Activated naive CD8-positive, alpha-beta T cell treated with anti-CD3 and anti-CD28 coated beads for 36 hours (primary cell): ENCODE data around the gene YWHAE. TPM values are rescaled to one million over a fixed set of nuclear protein-coding genes. Genes with fewer than 3 reads are reported as not detected.
"Not testable (repeated sequence)": the region's sequence is repeated elsewhere in the genome, so short reads cannot be mapped to it uniquely, and the experiment has no call there.

Experiments
- DNase-seq: peaks from one replicate; pipeline ENCODE4 v3.0.0; 2021
- H3K27ac Mint-ChIP-seq: one replicate; pipeline ENCODE4 v1.8.0; 2022; ENCODE audit warnings: mild to moderate bottlenecking, moderate library complexity, mixed read lengths
- H3K27me3 Mint-ChIP-seq: one replicate; pipeline ENCODE4 v1.8.0; 2022; ENCODE audit warnings: mild to moderate bottlenecking, mixed read lengths
- H3K36me3 Mint-ChIP-seq: one replicate; pipeline ENCODE4 v1.8.0; 2021; ENCODE audit warnings: mild to moderate bottlenecking, mixed read lengths
- H3K4me1 Mint-ChIP-seq: one replicate; pipeline ENCODE4 v1.8.0; 2021; ENCODE audit warnings: mixed read lengths
- H3K4me3 Mint-ChIP-seq: one replicate; pipeline ENCODE4 v1.8.0; 2022; ENCODE audit warnings: mild to moderate bottlenecking, moderate library complexity, mixed read lengths
- H3K9me3 Mint-ChIP-seq: one replicate; pipeline ENCODE4 v1.8.0; 2022; ENCODE audit warnings: mixed read lengths
- total RNA-seq, 2 experiments: library from RNA; stranded (reverse); gene quantifications; one replicate each; pipeline ENCODE4 v1.2.3, GENCODE V29; 2021

The YWHAE gene
- total RNA-seq, 2 experiments from 2014 or later, result 550 to 555 TPM

GRCh38 chr17:1420981-1421380 is 21.0 kb upstream of the YWHAE start:
- DNase-seq, result no peak
- Mint-ChIP-seq H3K36me3 (peaks cover 19% of the 10 kb centered on the region), H3K9me3 (no peaks in the 10 kb centered on the region), H3K27ac (no peak overlapping the region), H3K27me3 (no peaks in the 10 kb centered on the region), H3K4me3 (no peak overlapping the region), H3K4me1 (peaks cover 15% of the 10 kb centered on the region)

GRCh38 chr17:1420163-1420562 is 20.1 kb upstream of the YWHAE start:
- Mint-ChIP-seq H3K4me1 (peaks cover 15% of the 10 kb centered on the region), H3K9me3 (no peaks in the 10 kb centered on the region)

DNA sequence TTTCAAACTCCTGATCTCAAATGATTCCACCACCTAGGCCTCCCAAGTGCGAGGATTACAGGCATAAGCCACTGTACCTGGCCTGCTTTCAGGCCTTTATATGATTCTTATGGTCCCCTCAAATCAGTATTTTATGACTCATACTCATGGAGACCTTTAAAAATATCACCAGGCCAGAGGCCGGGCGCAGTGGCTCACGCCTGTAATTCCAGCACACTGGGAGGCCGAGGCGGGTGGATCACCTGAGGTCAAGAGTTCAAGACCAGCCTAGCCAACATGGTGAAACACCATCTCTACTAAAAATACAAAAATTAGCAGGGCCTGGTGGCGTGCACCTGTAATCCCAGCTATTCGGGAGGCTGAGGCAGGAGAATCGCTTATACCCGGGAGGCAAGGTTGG is 18.5 kb upstream of the YWHAE start:
- H3K4me3 Mint-ChIP-seq, H3K27ac Mint-ChIP-seq, DNase-seq, H3K4me1 Mint-ChIP-seq, H3K9me3 Mint-ChIP-seq, H3K27me3 Mint-ChIP-seq: not testable (repeated sequence)
- peaks cover 12% of the 10 kb centered on the region for H3K36me3 Mint-ChIP-seq

More at GRCh38 chr17:1420163-1420562, 20.1 kb upstream of the YWHAE start:
- Mint-ChIP-seq H3K4me3 (no peak overlapping the region), H3K27me3 (no peaks in the 10 kb centered on the region), H3K36me3 (peaks cover 14% of the 10 kb centered on the region), H3K27ac (no peak overlapping the region)
- no peak for DNase-seq

GRCh38 chr17:1416414-1416813 is 16.4 kb upstream of the YWHAE start:
- Mint-ChIP-seq H3K27ac (no peak overlapping the region), H3K36me3 (peaks cover 5% of the 10 kb centered on the region), H3K9me3 (no peaks in the 10 kb centered on the region), H3K4me1 (no peaks in the 10 kb centered on the region), H3K4me3 (no peak overlapping the region), H3K27me3 (no peaks in the 10 kb centered on the region)
- no peak for DNase-seq

- Mint-ChIP-seq H3K9me3 (no peaks in the 10 kb centered on the region), H3K27me3 (no peaks in the 10 kb centered on the region), H3K27ac (no peak overlapping the region), H3K4me3 (no peak overlapping the region), H3K4me1 (no peaks in the 10 kb centered on the region), H3K36me3 (no peaks in the 10 kb centered on the region)
- DNase-seq, result no peak
These were observed 14.6 kb upstream of the YWHAE start for GRCh38 chr17:1414634-1415033.

DNA sequence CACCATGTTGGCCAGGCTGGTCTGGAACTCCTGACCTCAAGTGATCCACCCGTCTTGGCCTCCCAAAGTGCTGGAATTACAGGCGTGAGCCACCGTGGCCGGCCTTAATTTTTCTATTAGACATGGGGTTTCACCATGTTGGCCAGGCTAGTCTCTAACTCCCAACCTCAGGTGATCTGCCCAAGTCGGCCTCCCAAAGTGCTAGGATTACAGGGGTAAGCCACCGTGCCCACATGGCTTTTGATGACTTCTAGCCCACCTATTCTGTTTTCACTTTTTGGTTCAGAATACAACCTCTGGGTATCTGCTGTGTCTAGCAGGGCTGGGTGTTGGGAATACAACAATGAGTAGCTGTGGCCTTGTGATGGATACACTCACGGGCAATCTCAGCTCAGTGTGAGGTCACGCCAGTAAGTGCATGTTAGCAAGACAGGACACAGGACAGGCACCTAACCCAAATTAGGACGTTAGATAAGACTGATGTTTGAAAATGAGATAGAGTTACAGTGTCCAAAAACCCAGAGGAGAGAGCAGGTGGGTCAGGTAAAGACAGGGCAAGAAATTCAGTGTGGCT is 14.1 kb upstream of the YWHAE start:
- H3K4me1 Mint-ChIP-seq, result no peaks in the 10 kb centered on the region
- no peak for DNase-seq
- H3K27me3 Mint-ChIP-seq, result no peaks in the 10 kb centered on the region
- H3K27ac Mint-ChIP-seq, result no peak overlapping the region
- no peak overlapping the region for H3K4me3 Mint-ChIP-seq
- no peaks in the 10 kb centered on the region for H3K9me3 Mint-ChIP-seq
- H3K36me3 Mint-ChIP-seq, result no peaks in the 10 kb centered on the region

GRCh38 chr17:1413281-1413791 is 13.3 kb upstream of the YWHAE start:
- Mint-ChIP-seq H3K36me3 (no peaks in the 10 kb centered on the region), H3K4me1 (no peaks in the 10 kb centered on the region), H3K27me3 (no peaks in the 10 kb centered on the region), H3K4me3 (no peak overlapping the region), H3K27ac (no peak overlapping the region), H3K9me3 (no peaks in the 10 kb centered on the region)
- DNase-seq, result no peak

- Mint-ChIP-seq H3K27me3 (no peaks in the 10 kb centered on the region), H3K9me3 (no peaks in the 10 kb centered on the region), H3K27ac (no peak overlapping the region), H3K4me1 (no peaks in the 10 kb centered on the region), H3K4me3 (no peak overlapping the region), H3K36me3 (no peaks in the 10 kb centered on the region)
- no peak for DNase-seq
These were observed 12.4 kb upstream of the YWHAE start for GRCh38 chr17:1412185-1413110.

DNA sequence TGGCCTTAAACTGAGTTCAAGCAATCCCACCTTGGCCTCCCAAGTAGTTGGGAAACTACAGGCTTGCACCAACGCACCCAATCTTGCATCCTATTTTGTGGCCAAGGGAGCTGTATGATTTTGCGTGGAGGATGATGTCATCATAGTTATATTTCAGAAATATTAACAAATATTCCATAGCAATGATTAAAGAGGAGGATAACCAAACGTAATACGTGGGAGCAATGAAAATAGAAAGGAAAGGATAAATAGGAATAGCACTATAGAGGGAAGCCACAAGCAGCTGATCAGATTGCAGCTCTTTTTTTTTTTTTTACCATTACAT is 2.2 kb upstream of the YWHAE start:
- peaks cover 14% of the 10 kb centered on the region for H3K4me1 Mint-ChIP-seq
- H3K27me3 Mint-ChIP-seq, result no peaks in the 10 kb centered on the region
- no peak overlapping the region for H3K27ac Mint-ChIP-seq
- no peak for DNase-seq
- H3K4me3 Mint-ChIP-seq, result no peak overlapping the region
- no peaks in the 10 kb centered on the region for H3K9me3 Mint-ChIP-seq
- peaks cover 24% of the 10 kb centered on the region for H3K36me3 Mint-ChIP-seq

GRCh38 chr17:1398931-1399678 is 917 bp downstream of the YWHAE start:
- Mint-ChIP-seq H3K27ac (peak overlapping the region; percentile 99), H3K36me3 (peaks cover 47% of the 10 kb centered on the region), H3K4me1 (peaks cover 34% of the 10 kb centered on the region), H3K27me3 (no peaks in the 10 kb centered on the region), H3K9me3 (no peaks in the 10 kb centered on the region), H3K4me3 (peak overlapping the region; percentile 94)
- no peak for DNase-seq

DNA sequence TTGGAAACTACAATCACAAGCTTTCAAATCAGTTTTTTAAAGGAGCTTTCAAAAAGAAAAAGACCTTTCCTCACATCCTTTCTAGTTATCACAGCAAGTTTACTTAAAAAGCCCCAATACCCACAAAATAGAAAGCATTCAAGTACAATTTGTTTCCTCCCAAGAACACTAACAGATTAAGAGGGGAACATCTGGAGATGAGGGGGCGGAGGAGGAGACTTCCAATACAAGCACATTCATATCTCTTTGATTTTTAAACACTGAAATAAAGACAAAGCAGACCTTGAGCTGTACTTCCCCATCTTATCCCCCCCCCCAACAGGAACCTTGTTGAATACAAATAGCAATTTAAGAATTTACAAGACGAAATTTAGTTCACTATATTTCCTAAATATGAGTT is 2.0 kb downstream of the YWHAE start:
- Mint-ChIP-seq H3K27ac (peak overlapping the region; percentile 99), H3K4me1 (peaks cover 44% of the 10 kb centered on the region), H3K36me3 (peaks cover 54% of the 10 kb centered on the region), H3K9me3 (no peaks in the 10 kb centered on the region), H3K27me3 (no peaks in the 10 kb centered on the region), H3K4me3 (peak overlapping the region; percentile 94)
- no peak for DNase-seq

GRCh38 chr17:1395876-1396665 is 4.0 kb downstream of the YWHAE start:
- not testable (repeated sequence) for H3K4me3 Mint-ChIP-seq, H3K27ac Mint-ChIP-seq, H3K27me3 Mint-ChIP-seq, DNase-seq, H3K9me3 Mint-ChIP-seq
- H3K4me1 Mint-ChIP-seq, result peaks cover 60% of the 10 kb centered on the region
- peaks cover 54% of the 10 kb centered on the region for H3K36me3 Mint-ChIP-seq

DNA sequence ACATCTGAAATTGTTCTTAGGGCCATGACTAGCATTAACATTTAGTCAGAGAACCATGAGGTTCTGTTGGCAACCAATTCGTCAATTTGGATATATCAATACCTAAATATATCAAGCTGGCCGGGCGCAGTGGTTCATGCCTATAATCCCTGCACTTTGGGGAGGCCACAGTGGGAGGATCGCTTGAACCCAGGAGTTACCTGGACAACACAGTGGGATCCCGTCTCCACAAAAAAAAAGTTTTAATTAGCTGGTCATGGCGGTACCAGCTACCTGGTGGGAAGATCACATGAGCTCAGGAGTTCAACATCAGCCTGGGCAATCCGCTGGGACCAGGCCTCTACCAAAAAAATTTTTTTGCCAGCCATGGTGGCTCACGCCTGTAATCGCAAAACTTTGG is 8.4 kb downstream of the YWHAE start:
- Mint-ChIP-seq H3K27me3 (no peaks in the 10 kb centered on the region), H3K4me1 (peaks cover 64% of the 10 kb centered on the region), H3K27ac (no peak overlapping the region), H3K36me3 (peaks cover 31% of the 10 kb centered on the region), H3K4me3 (no peak overlapping the region), H3K9me3 (no peaks in the 10 kb centered on the region)
- DNase-seq, result no peak

DNA sequence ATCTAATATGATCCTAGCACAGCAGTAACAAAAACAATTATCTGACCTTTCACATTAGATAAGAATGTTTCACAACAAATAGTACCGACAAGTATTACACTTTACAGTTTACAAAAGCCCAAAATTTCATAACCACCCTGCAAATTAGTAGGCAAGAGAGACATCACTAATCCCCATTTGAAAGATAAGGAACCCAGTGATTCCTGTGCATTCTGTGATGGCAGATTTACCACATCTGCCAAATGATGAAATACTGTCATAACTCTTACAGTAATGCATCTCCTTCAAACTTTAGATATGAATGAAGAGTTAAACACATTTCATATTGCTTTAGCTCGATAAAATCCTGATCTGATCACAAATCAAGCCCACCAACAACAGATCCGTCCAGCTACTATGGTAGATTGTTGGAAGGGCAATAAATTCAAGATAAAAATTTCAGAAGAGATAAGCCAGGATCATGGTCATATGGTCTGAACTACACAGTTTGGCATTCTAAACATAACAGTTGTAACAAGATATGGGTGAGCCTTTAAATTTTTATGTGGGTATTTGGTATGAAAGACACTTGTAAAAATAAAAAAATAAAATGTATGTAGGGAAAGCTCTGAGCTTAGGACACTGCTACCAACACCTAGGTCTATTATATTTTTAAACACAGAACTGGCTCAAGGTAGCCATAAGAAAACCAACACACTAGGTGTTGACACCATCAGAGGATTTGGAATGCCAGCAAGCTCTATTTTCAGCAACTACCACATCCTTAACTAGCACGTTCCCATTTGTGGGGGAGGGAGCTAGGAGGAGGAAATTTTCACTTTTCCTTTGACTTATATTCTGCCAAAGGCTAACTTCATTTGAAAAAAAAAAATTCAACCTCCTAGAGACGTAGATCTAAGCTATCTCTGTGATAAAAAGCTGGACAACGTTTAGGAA is 9.3 kb downstream of the YWHAE start:
- Mint-ChIP-seq H3K4me3 (no peak overlapping the region), H3K36me3 (peaks cover 22% of the 10 kb centered on the region), H3K27ac (peak overlapping the region; percentile 55), H3K9me3 (no peaks in the 10 kb centered on the region), H3K27me3 (no peaks in the 10 kb centered on the region), H3K4me1 (peaks cover 65% of the 10 kb centered on the region)
- no peak for DNase-seq
